OCI-LY3 (cell line): ENCODE data around the gene POU2AF1.
A peak's percentile ranks its signal among the peaks of the same experiment; 100 is the strongest.

Source experiments
- H2AFZ ChIP-seq: fragments of 200-600, 300-600 bp; shearing (Covaris generic); 2 replicates; pipeline ENCODE4 v1.6.0; 2014; ENCODE audit warnings: antibody characterized with exemption, low read depth, low read length
- H3K27ac ChIP-seq: fragments of 200-600, 300-600 bp; sonication (generic); 2 replicates; pipeline ENCODE4 v1.5.1; 2014; ENCODE audit warnings: mild to moderate bottlenecking, low read length, moderate library complexity, mixed read lengths
- H3K27me3 ChIP-seq: fragments of 200-600, 300-600 bp; sonication (generic); 2 replicates; pipeline ENCODE4 v1.6.1; 2014; ENCODE audit warnings: low read depth, low read length, mixed read lengths
- H3K36me3 ChIP-seq: fragments of 200-600, 300-600 bp; sonication (generic); replicated peaks from 2 replicates; pipeline ENCODE3; 2014; ENCODE audit warnings: low read depth, low read length, mixed read lengths
- H3K4me1 ChIP-seq: fragments of 300-600, 200-600 bp; sonication (generic); 2 replicates; pipeline ENCODE4 v1.6.1; 2014; ENCODE audit warnings: low read length, mixed read lengths
- H3K4me2 ChIP-seq: fragments of 200-600, 300-600 bp; sonication (generic); 2 replicates; pipeline ENCODE4 v1.6.1; 2014; ENCODE audit warnings: low read length, mixed read lengths
- H3K4me3 ChIP-seq: fragments of 300-600, 200-600 bp; sonication (generic); 2 replicates; pipeline ENCODE4 v1.5.1; 2014; ENCODE audit warnings: antibody characterized with exemption, mild to moderate bottlenecking, low read length, moderate library complexity
- H3K79me2 ChIP-seq: fragments of 300-600, 200-600 bp; shearing (Covaris generic); 2 replicates; pipeline ENCODE4 v1.6.1; 2014; ENCODE audit warnings: mild to moderate bottlenecking, low read length, mixed read lengths
- H3K9ac ChIP-seq: fragments of 300-600, 200-600 bp; shearing (Covaris generic); 2 replicates; pipeline ENCODE4 v1.6.0; 2014; ENCODE audit warnings: mild to moderate bottlenecking, low read length, moderate library complexity
- H3K9me3 ChIP-seq: fragments of 200-600, 300-600 bp; shearing (Covaris generic); 2 replicates; pipeline ENCODE4 v1.6.1; 2014; ENCODE audit warnings: low read length, mixed read lengths; ENCODE audit not compliant: insufficient read depth
- H4K20me1 ChIP-seq: fragments of 200-600, 300-600 bp; sonication (generic); 2 replicates; pipeline ENCODE4 v1.6.1; 2016; ENCODE audit warnings: low read length, mixed read lengths; ENCODE audit not compliant: insufficient read depth
- CTCF ChIP-seq: fragments of 200-600, 300-600 bp; sonication (generic); IDR thresholded peaks from 2 replicates; pipeline ENCODE4 v1.5.1; 2014; ENCODE audit warnings: antibody characterized with exemption, low read length, low read depth
- EZH2phosphoT487 ChIP-seq: fragments of 200-600 bp; shearing (Covaris generic); IDR thresholded peaks from 2 replicates; pipeline ENCODE4 v1.6.1; 2018; ENCODE audit warnings: antibody characterized with exemption, mixed run types, low read depth

POU2AF1 gene

GRCh38 chr11:111410951-111411350 is 31.9 kb upstream of the POU2AF1 start:
- peak overlapping the region; percentile 61 for H3K4me3 ChIP-seq
- peak overlapping the region; percentile 99 for H3K27ac ChIP-seq
- no peak for TF ChIP-seq CTCF
- no peak for TF ChIP-seq EZH2phosphoT487
- H4K20me1 ChIP-seq, result no peaks in the 10 kb centered on the region
- H3K9ac ChIP-seq, result peak overlapping the region; percentile 88
- peaks cover 23% of the 10 kb centered on the region for H3K79me2 ChIP-seq
- no peaks in the 10 kb centered on the region for H3K27me3 ChIP-seq
- H3K36me3 ChIP-seq, result no peaks in the 10 kb centered on the region
- peak overlapping the region; percentile 86 for H3K4me2 ChIP-seq
- peaks cover 7% of the 10 kb centered on the region; the same call in 1 of the 2 replicates for H3K9me3 ChIP-seq
- H2AFZ ChIP-seq, result no peak overlapping the region
- peaks cover 93% of the 10 kb centered on the region for H3K4me1 ChIP-seq

- Histone ChIP-seq H3K79me2 (peaks cover 16% of the 10 kb centered on the region), H3K4me2 (peak overlapping the region; percentile 86), H3K27me3 (no peaks in the 10 kb centered on the region), H4K20me1 (no peaks in the 10 kb centered on the region), H3K4me1 (peaks cover 90% of the 10 kb centered on the region), H3K4me3 (peak overlapping the region; percentile 61), H3K36me3 (no peaks in the 10 kb centered on the region), H2AFZ (no peak overlapping the region), H3K9ac (peak overlapping the region; percentile 88), H3K27ac (peak overlapping the region; percentile 99), H3K9me3 (peaks cover 3% of the 10 kb centered on the region; the same call in 1 of the 2 replicates)
- TF ChIP-seq CTCF (no peak), EZH2phosphoT487 (no peak)
These were observed 30.8 kb upstream of the POU2AF1 start for GRCh38 chr11:111409915-111410314.

GRCh38 chr11:111408789-111409727 is 30.0 kb upstream of the POU2AF1 start:
- Histone ChIP-seq H3K27ac (peak overlapping the region; percentile 99), H3K9me3 (peaks cover 6% of the 10 kb centered on the region; the same call in 1 of the 2 replicates), H3K4me3 (peak overlapping the region; percentile 32), H4K20me1 (no peaks in the 10 kb centered on the region), H3K4me2 (peak overlapping the region; percentile 86), H3K27me3 (no peaks in the 10 kb centered on the region), H3K36me3 (peaks cover 8% of the 10 kb centered on the region), H3K4me1 (peaks cover 89% of the 10 kb centered on the region), H3K79me2 (peaks cover 11% of the 10 kb centered on the region; the same call in 1 of the 2 replicates), H2AFZ (no peak overlapping the region), H3K9ac (peak overlapping the region; percentile 88)
- no peak for TF ChIP-seq EZH2phosphoT487
- TF ChIP-seq CTCF, result no peak

GRCh38 chr11:111407652-111408051 is 28.6 kb upstream of the POU2AF1 start:
- H3K79me2 ChIP-seq, result peaks cover 5% of the 10 kb centered on the region; the same call in 1 of the 2 replicates
- TF ChIP-seq CTCF (no peak), EZH2phosphoT487 (no peak)
- no peaks in the 10 kb centered on the region for H3K27me3 ChIP-seq
- H3K27ac ChIP-seq, result peak overlapping the region; percentile 99; the same call in 1 of the 2 replicates
- no peaks in the 10 kb centered on the region for H4K20me1 ChIP-seq
- peak overlapping the region; percentile 88; the same call in 1 of the 2 replicates for H3K9ac ChIP-seq
- no peak overlapping the region for H3K4me3 ChIP-seq
- H3K4me1 ChIP-seq, result peaks cover 75% of the 10 kb centered on the region
- no peak overlapping the region for H3K4me2 ChIP-seq
- H3K9me3 ChIP-seq, result peaks cover 12% of the 10 kb centered on the region; the same call in 1 of the 2 replicates
- no peak overlapping the region for H2AFZ ChIP-seq
- peaks cover 19% of the 10 kb centered on the region for H3K36me3 ChIP-seq
